Activated T-cell treated with anti-CD3 and anti-CD28 coated beads, Interleukin-2, amount 50 U/mL, for 4 hours (primary cell): ENCODE data around the gene CAMK1. TPM values are rescaled to one million over a fixed set of nuclear protein-coding genes. Genes with fewer than 3 reads are reported as not detected.

Source experiments
- total RNA-seq, 3 donors: library from RNA; stranded (reverse); gene quantifications; one replicate each; pipeline ENCODE4 v1.2.1, GENCODE V29; 2021

Gene CAMK1
- total RNA-seq, 3 donors from 2014 or later = 15.3 to 20.7 (median 15.7) TPM

Other genes with a start within 250 kb of the CAMK1 start
- gene LHFPL4, start 216.1 kb downstream of the CAMK1 start, total RNA-seq = not detected
- 10 to 100 TPM; 42.5 to 47.6 (median 44.1) TPM for gene MTMR14, start 120.4 kb downstream of the CAMK1 start, total RNA-seq
- gene CPNE9, start 66.1 kb downstream of the CAMK1 start, total RNA-seq = under 1 TPM in 1 of 3 donors, not detected in 2; 0.19 TPM
- gene BRPF1, start 38.2 kb downstream of the CAMK1 start, total RNA-seq = 10 to 100 TPM; 56.9 to 59.9 (median 59.8) TPM
- gene OGG1, start 20.0 kb downstream of the CAMK1 start, total RNA-seq = 10 to 100 TPM; 25.2 to 30.5 (median 28.8) TPM
- gene TADA3, start 22.5 kb upstream of the CAMK1 start, total RNA-seq = 10 to 100 TPM; 39.3 to 42.0 (median 40.2) TPM
- 100 to 1,000 TPM; 257 to 268 (median 264) TPM for gene ARPC4, start 23.1 kb upstream of the CAMK1 start, total RNA-seq
- gene TTLL3, start 40.3 kb upstream of the CAMK1 start, total RNA-seq = 10 to 100 TPM in 2 of 3 donors, 1 to 10 TPM in 1; 9.2 to 13.5 (median 11.1) TPM
- 10 to 100 TPM; 56.5 to 70.3 (median 69.0) TPM for gene RPUSD3, start 74.1 kb upstream of the CAMK1 start, total RNA-seq
- not detected for gene CIDEC, start 110.3 kb upstream of the CAMK1 start, total RNA-seq
- gene JAGN1, start 120.7 kb upstream of the CAMK1 start, total RNA-seq = 10 to 100 TPM; 39.2 to 42.3 (median 41.2) TPM
- gene IL17RE, start 132.9 kb upstream of the CAMK1 start, total RNA-seq = under 1 TPM; 0.47 to 0.73 (median 0.61) TPM
- gene IL17RC, start 147.2 kb upstream of the CAMK1 start, total RNA-seq = under 1 TPM; 0.27 to 0.53 (median 0.40) TPM
- gene CRELD1, start 163.9 kb upstream of the CAMK1 start, total RNA-seq = 10 to 100 TPM; 11.0 to 15.6 (median 13.0) TPM
- 1 to 10 TPM; 6.7 to 7.6 (median 7.5) TPM for gene PRRT3, start 182.5 kb upstream of the CAMK1 start, total RNA-seq
- 10 to 100 TPM; 47.1 to 58.8 (median 47.7) TPM for gene EMC3, start 216.9 kb upstream of the CAMK1 start, total RNA-seq